GM23338 (cell line): ENCODE results near the gene NTNG1. TPM values are rescaled to one million over a fixed set of nuclear protein-coding genes. Genes with fewer than 3 reads are reported as not detected.

Source experiments
- ATAC-seq: fragments of 200-7000 bp; cut with Tn5 transposase; 3 replicates; pipeline ENCODE4 v1.9.1; 2020
- DNase-seq: peaks from one replicate; pipeline ENCODE4 v3.0.0-alpha.2; 2015; ENCODE audit warnings: low spot score
- H2AFZ ChIP-seq: fragments of 200-600 bp; sonication (generic); 2 replicates; pipeline ENCODE4 v1.8.0; 2016; ENCODE audit warnings: antibody characterized with exemption, mild to moderate bottlenecking, moderate library complexity
- H3F3A ChIP-seq: fragments of 200-600 bp; sonication (generic); replicated peaks from 2 replicates; pipeline ENCODE4 v1.8.0; 2017; ENCODE audit warnings: antibody characterized with exemption, mixed run types, low read depth
- H3K27ac ChIP-seq: fragments of 200-600 bp; sonication (generic); 2 replicates; pipeline ENCODE4 v1.6.1; 2016; ENCODE audit warnings: low read depth
- H3K27me3 ChIP-seq: fragments of 200-600 bp; sonication (generic); 2 replicates; pipeline ENCODE4 v1.8.0; 2016; ENCODE audit warnings: mild to moderate bottlenecking, mixed run types, moderate library complexity; ENCODE audit not compliant: insufficient read depth
- H3K36me3 ChIP-seq: fragments of 200-600 bp; sonication (generic); 2 replicates; pipeline ENCODE4 v1.8.0; 2016; ENCODE audit warnings: mild to moderate bottlenecking; ENCODE audit not compliant: insufficient read depth
- H3K4me1 ChIP-seq: fragments of 200-600 bp; sonication (generic); 2 replicates; pipeline ENCODE4 v1.8.0; 2016; ENCODE audit warnings: mild to moderate bottlenecking, moderate library complexity; ENCODE audit not compliant: insufficient read depth
- H3K4me2 ChIP-seq: fragments of 200-600 bp; sonication (generic); 2 replicates; pipeline ENCODE4 v1.7.1; 2017; ENCODE audit warnings: mixed run types
- H3K4me3 ChIP-seq: fragments of 200-600 bp; sonication (generic); 2 replicates; pipeline ENCODE4 v1.6.1; 2016; ENCODE audit warnings: mixed run types
- H3K79me2 ChIP-seq: fragments of 200-600 bp; sonication (generic); replicated peaks from 2 replicates; pipeline ENCODE4 v1.8.0; 2017; ENCODE audit warnings: mild to moderate bottlenecking; ENCODE audit not compliant: insufficient read depth
- H3K9me2 ChIP-seq: fragments of 200-600 bp; sonication (generic); 2 replicates; pipeline ENCODE4 v1.8.0; 2017; ENCODE audit not compliant: insufficient read depth
- H4K20me1 ChIP-seq: fragments of 200-600 bp; sonication (generic); replicated peaks from 2 replicates; pipeline ENCODE4 v1.8.0; 2017; ENCODE audit warnings: mild to moderate bottlenecking; ENCODE audit not compliant: insufficient read depth
- H3K27ac Mint-ChIP-seq: 2 replicates; pipeline ENCODE4 v1.8.0; 2020; ENCODE audit warnings: inconsistent platforms, mild to moderate bottlenecking, moderate library complexity, mixed read lengths
- H3K27me3 Mint-ChIP-seq: 3 replicates; pipeline ENCODE4 v1.8.0; 2022; ENCODE audit warnings: low read depth, mild to moderate bottlenecking, moderate library complexity, mixed read lengths, inconsistent platforms; ENCODE audit not compliant: insufficient read depth, poor library complexity
- H3K36me3 Mint-ChIP-seq: 3 replicates; pipeline ENCODE4 v1.8.0; 2021; ENCODE audit warnings: low read depth, mild to moderate bottlenecking, inconsistent platforms, moderate library complexity, mixed read lengths
- H3K4me1 Mint-ChIP-seq: 3 replicates; pipeline ENCODE4 v1.8.0; 2020; ENCODE audit warnings: mild to moderate bottlenecking, inconsistent platforms, mixed read lengths
- H3K4me3 Mint-ChIP-seq: 3 replicates; pipeline ENCODE4 v1.8.0; 2021; ENCODE audit warnings: moderate library complexity, mild to moderate bottlenecking, inconsistent platforms, mixed read lengths
- H3K9me3 Mint-ChIP-seq: 3 replicates; pipeline ENCODE4 v1.8.0; 2020; ENCODE audit warnings: moderate library complexity, mild to moderate bottlenecking, inconsistent platforms, mixed read lengths
- CREB1 ChIP-seq: fragments of 250-450 bp; sonication (Bioruptor Pico); IDR thresholded peaks from 2 replicates; pipeline ENCODE4 v1.5.0; 2020; ENCODE audit warnings: low read depth, mild to moderate bottlenecking, moderate library complexity
- EZH2 ChIP-seq: fragments of 200-600 bp; sonication (generic); IDR thresholded peaks from one replicate; pipeline ENCODE4 v1.8.0; 2017; ENCODE audit warnings: antibody characterized with exemption, mild to moderate bottlenecking, low read depth; ENCODE audit not compliant: unreplicated experiment
- EZH2phosphoT487 ChIP-seq: fragments of 200-600 bp; sonication (generic); IDR thresholded peaks from one replicate; pipeline ENCODE4 v1.8.1; 2018; ENCODE audit warnings: antibody characterized with exemption; ENCODE audit not compliant: unreplicated experiment
- JUNB ChIP-seq: IDR thresholded peaks from one replicate; pipeline ENCODE4 v1.6.1; 2016; ENCODE audit warnings: antibody characterized with exemption; ENCODE audit not compliant: unreplicated experiment
- ZNF331 ChIP-seq: fragments of 250-450 bp; sonication (Bioruptor Pico); IDR thresholded peaks from 2 replicates; pipeline ENCODE4 v1.5.0; 2020; ENCODE audit warnings: low read depth, mild to moderate bottlenecking, moderate library complexity
- polyA plus RNA-seq: library from polyadenylated mRNA; unstranded; fragments of >200 nt; fragmentation: Nextera tagmentation; extraction: Ambion mirVana; gene quantifications from 2 replicates; pipeline ENCODE4 v1.2.1, GENCODE V29; 2016
- total RNA-seq: library from RNA; depleted of rRNA; stranded (reverse); fragments of >200 nt; shearing (Covaris generic); gene quantifications from 2 replicates; pipeline ENCODE4 v1.2.3, GENCODE V29; 2014
- TF ChIP-seq, protein P1 (sequence below): fragments of 250-450 bp; sonication (Bioruptor Pico); IDR thresholded peaks from 2 replicates; pipeline ENCODE4 v1.5.0; 2020; ENCODE audit warnings: mild to moderate bottlenecking, moderate library complexity
- TF ChIP-seq, protein P2 (sequence below): IDR thresholded peaks from 2 replicates; pipeline ENCODE4 v1.6.1; 2016; ENCODE audit warnings: antibody characterized with exemption
- TF ChIP-seq, protein P3 (sequence below): IDR thresholded peaks from one replicate; pipeline ENCODE4 v1.6.1; 2018; ENCODE audit warnings: antibody characterized with exemption; ENCODE audit not compliant: unreplicated experiment
- TF ChIP-seq, protein P4 (sequence below), 2 experiments: fragments of 200-600 bp in 1 of 2; sonication (generic) in 1 of 2; conservative IDR thresholded peaks; 2 replicates each; pipeline versions ENCODE4 v1.5.1 to v1.6.1; 2016 to 2017; ENCODE audit warnings: antibody characterized with exemption in 2 of 2, low read depth in 2 of 2, mild to moderate bottlenecking in 2 of 2, moderate library complexity in 1 of 2

NTNG1 gene
- total and polyA plus RNA-seq, 2 experiments from 2014 or later: 7.2 to 10.3 TPM

DNA sequence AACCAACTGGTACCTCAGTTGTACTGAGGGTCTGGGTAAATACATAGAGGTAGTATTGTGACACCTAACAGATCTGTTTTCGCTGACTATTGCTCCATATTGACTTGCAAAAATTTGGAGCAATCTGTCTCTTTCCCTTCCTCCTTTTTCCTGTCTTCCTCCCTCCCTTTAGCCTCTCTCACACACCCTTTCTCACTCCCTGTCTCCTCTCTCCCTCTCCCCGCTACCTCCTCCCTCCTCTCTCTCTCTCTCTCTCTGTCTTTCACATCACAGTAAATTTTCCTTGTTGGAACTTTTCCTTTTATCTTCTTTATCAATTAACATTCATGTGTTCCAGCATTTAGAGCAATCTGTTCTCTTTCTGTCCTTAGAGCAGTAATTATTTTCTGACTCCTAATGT is 278.2 kb downstream of the NTNG1 start (continued):
- TF ChIP-seq, protein P1, sequence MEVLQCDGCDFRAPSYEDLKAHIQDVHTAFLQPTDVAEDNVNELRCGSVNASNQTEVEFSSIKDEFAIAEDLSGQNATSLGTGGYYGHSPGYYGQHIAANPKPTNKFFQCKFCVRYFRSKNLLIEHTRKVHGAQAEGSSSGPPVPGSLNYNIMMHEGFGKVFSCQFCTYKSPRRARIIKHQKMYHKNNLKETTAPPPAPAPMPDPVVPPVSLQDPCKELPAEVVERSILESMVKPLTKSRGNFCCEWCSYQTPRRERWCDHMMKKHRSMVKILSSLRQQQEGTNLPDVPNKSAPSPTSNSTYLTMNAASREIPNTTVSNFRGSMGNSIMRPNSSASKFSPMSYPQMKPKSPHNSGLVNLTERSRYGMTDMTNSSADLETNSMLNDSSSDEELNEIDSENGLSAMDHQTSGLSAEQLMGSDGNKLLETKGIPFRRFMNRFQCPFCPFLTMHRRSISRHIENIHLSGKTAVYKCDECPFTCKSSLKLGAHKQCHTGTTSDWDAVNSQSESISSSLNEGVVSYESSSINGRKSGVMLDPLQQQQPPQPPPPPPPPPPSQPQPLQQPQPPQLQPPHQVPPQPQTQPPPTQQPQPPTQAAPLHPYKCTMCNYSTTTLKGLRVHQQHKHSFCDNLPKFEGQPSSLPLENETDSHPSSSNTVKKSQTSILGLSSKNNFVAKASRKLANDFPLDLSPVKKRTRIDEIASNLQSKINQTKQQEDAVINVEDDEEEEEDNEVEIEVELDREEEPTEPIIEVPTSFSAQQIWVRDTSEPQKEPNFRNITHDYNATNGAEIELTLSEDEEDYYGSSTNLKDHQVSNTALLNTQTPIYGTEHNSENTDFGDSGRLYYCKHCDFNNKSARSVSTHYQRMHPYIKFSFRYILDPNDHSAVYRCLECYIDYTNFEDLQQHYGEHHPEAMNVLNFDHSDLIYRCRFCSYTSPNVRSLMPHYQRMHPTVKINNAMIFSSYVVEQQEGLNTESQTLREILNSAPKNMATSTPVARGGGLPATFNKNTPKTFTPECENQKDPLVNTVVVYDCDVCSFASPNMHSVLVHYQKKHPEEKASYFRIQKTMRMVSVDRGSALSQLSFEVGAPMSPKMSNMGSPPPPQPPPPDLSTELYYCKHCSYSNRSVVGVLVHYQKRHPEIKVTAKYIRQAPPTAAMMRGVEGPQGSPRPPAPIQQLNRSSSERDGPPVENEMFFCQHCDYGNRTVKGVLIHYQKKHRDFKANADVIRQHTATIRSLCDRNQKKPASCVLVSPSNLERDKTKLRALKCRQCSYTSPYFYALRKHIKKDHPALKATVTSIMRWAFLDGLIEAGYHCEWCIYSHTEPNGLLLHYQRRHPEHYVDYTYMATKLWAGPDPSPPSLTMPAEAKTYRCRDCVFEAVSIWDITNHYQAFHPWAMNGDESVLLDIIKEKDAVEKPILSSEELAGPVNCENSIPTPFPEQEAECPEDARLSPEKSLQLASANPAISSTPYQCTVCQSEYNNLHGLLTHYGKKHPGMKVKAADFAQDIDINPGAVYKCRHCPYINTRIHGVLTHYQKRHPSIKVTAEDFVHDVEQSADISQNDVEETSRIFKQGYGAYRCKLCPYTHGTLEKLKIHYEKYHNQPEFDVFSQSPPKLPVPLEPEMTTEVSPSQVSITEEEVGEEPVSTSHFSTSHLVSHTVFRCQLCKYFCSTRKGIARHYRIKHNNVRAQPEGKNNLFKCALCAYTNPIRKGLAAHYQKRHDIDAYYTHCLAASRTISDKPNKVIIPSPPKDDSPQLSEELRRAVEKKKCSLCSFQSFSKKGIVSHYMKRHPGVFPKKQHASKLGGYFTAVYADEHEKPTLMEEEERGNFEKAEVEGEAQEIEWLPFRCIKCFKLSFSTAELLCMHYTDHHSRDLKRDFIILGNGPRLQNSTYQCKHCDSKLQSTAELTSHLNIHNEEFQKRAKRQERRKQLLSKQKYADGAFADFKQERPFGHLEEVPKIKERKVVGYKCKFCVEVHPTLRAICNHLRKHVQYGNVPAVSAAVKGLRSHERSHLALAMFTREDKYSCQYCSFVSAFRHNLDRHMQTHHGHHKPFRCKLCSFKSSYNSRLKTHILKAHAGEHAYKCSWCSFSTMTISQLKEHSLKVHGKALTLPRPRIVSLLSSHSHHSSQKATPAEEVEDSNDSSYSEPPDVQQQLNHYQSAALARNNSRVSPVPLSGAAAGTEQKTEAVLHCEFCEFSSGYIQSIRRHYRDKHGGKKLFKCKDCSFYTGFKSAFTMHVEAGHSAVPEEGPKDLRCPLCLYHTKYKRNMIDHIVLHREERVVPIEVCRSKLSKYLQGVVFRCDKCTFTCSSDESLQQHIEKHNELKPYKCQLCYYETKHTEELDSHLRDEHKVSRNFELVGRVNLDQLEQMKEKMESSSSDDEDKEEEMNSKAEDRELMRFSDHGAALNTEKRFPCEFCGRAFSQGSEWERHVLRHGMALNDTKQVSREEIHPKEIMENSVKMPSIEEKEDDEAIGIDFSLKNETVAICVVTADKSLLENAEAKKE (CRISPR knock-in tag): no peak
- TF ChIP-seq ZNF331 (no peak), EZH2phosphoT487 (no peak)
- TF ChIP-seq, protein P2, sequence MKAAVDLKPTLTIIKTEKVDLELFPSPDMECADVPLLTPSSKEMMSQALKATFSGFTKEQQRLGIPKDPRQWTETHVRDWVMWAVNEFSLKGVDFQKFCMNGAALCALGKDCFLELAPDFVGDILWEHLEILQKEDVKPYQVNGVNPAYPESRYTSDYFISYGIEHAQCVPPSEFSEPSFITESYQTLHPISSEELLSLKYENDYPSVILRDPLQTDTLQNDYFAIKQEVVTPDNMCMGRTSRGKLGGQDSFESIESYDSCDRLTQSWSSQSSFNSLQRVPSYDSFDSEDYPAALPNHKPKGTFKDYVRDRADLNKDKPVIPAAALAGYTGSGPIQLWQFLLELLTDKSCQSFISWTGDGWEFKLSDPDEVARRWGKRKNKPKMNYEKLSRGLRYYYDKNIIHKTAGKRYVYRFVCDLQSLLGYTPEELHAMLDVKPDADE: no peak

DNA sequence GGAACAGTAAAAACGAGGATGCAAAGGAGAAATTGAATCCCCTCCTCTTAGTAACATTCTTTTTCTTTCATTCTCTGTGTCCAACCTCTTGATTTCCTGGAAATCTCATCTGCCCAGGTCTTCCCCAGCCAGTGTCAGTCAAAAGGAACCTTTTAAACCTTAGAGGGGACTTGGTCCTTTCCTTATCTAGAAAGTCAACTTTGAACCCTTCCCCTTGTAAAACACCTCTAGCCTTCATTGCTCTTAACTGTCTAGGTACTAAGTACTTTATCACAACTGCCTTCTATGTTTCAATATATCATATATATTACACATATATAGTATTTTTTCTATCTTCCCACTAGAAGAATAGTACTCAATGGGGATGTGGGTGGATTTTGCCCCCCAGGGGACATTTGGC is 282.1 kb downstream of the NTNG1 start:
- Histone ChIP-seq H4K20me1 (no peaks in the 10 kb centered on the region), H3K27me3 (no peaks in the 10 kb centered on the region), H3K36me3 (no peaks in the 10 kb centered on the region), H3F3A (no peaks in the 10 kb centered on the region), H3K4me3 (no peak overlapping the region), H3K4me2 (no peak overlapping the region), H3K79me2 (no peaks in the 10 kb centered on the region), H3K4me1 (peaks cover 30% of the 10 kb centered on the region), H2AFZ (no peak overlapping the region), H3K9me2 (peaks cover 11% of the 10 kb centered on the region; the same call in 1 of the 2 replicates), H3K27ac (no peak overlapping the region)
- Mint-ChIP-seq H3K4me3 (no peak overlapping the region), H3K27me3 (no peaks in the 10 kb centered on the region), H3K27ac (no peak overlapping the region), H3K36me3 (no peaks in the 10 kb centered on the region), H3K9me3 (no peaks in the 10 kb centered on the region), H3K4me1 (peaks cover 23% of the 10 kb centered on the region)
- no peak for DNase-seq
- no peak for ATAC-seq
- TF ChIP-seq EZH2 (no peak), JUNB (no peak), EZH2phosphoT487 (no peak), ZNF331 (no peak), CREB1 (CRISPR knock-in tag) (no peak)
- TF ChIP-seq, protein P3, sequence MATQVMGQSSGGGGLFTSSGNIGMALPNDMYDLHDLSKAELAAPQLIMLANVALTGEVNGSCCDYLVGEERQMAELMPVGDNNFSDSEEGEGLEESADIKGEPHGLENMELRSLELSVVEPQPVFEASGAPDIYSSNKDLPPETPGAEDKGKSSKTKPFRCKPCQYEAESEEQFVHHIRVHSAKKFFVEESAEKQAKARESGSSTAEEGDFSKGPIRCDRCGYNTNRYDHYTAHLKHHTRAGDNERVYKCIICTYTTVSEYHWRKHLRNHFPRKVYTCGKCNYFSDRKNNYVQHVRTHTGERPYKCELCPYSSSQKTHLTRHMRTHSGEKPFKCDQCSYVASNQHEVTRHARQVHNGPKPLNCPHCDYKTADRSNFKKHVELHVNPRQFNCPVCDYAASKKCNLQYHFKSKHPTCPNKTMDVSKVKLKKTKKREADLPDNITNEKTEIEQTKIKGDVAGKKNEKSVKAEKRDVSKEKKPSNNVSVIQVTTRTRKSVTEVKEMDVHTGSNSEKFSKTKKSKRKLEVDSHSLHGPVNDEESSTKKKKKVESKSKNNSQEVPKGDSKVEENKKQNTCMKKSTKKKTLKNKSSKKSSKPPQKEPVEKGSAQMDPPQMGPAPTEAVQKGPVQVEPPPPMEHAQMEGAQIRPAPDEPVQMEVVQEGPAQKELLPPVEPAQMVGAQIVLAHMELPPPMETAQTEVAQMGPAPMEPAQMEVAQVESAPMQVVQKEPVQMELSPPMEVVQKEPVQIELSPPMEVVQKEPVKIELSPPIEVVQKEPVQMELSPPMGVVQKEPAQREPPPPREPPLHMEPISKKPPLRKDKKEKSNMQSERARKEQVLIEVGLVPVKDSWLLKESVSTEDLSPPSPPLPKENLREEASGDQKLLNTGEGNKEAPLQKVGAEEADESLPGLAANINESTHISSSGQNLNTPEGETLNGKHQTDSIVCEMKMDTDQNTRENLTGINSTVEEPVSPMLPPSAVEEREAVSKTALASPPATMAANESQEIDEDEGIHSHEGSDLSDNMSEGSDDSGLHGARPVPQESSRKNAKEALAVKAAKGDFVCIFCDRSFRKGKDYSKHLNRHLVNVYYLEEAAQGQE: no peak
- TF ChIP-seq, protein P2: no peak
- TF ChIP-seq, protein P4, sequence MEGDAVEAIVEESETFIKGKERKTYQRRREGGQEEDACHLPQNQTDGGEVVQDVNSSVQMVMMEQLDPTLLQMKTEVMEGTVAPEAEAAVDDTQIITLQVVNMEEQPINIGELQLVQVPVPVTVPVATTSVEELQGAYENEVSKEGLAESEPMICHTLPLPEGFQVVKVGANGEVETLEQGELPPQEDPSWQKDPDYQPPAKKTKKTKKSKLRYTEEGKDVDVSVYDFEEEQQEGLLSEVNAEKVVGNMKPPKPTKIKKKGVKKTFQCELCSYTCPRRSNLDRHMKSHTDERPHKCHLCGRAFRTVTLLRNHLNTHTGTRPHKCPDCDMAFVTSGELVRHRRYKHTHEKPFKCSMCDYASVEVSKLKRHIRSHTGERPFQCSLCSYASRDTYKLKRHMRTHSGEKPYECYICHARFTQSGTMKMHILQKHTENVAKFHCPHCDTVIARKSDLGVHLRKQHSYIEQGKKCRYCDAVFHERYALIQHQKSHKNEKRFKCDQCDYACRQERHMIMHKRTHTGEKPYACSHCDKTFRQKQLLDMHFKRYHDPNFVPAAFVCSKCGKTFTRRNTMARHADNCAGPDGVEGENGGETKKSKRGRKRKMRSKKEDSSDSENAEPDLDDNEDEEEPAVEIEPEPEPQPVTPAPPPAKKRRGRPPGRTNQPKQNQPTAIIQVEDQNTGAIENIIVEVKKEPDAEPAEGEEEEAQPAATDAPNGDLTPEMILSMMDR (conservative IDR thresholded peaks at IDR 0.05; ENCODE audit: low read depth in 2 of 2): no peak
